Upper lobe of left lung (tissue), 6 donors: ENCODE results near the gene PDXDC1. TPM values are rescaled to one million over a fixed set of nuclear protein-coding genes. Genes with fewer than 3 reads are reported as not detected.

Experiments used
- ATAC-seq, 2 donors: fragments of 200-7000 bp; cut with Tn5 transposase; one replicate each; pipeline ENCODE4 v1.9.1; 2022; ENCODE audit warnings: mild to moderate bottlenecking in 2 of 2, moderate library complexity in 2 of 2; ENCODE audit not compliant: low FRiP score in 2 of 2
- DNase-seq, 2 donors: peaks; one replicate each; pipeline ENCODE4 v3.0.0-alpha.2; 2019 to 2020
- H3K27ac ChIP-seq, 4 donors: fragments of 200-600 bp; sonication (generic); one replicate each; pipeline ENCODE4 v1.5.1; 2016 to 2019
- H3K27me3 ChIP-seq, 4 donors: fragments of 200-600 bp; sonication (generic); one replicate each; pipeline ENCODE4 v1.5.1; 2017 to 2019
- H3K36me3 ChIP-seq, 4 donors: fragments of 200-600 bp; sonication (generic); one replicate each; pipeline ENCODE4 v1.5.1; 2016 to 2019
- H3K4me1 ChIP-seq, 4 donors: fragments of 200-600 bp; sonication (generic); one replicate each; pipeline ENCODE4 v1.5.1; 2018 to 2019
- H3K4me3 ChIP-seq, 4 donors: fragments of 200-600 bp; sonication (generic); one replicate each; pipeline ENCODE4 v1.5.1; 2017 to 2019; ENCODE audit warnings: mild to moderate bottlenecking in 2 of 4, moderate library complexity in 1 of 4
- H3K9me3 ChIP-seq, 4 donors: fragments of 200-600 bp; sonication (generic); one replicate each; pipeline ENCODE4 v1.5.1; 2018 to 2019
- EP300 ChIP-seq, 4 donors: sonication (generic); formaldehyde crosslinking; IDR thresholded peaks; one replicate each; pipeline ENCODE4 v1.5.1; 2017; ENCODE audit warnings: antibody characterized with exemption in 4 of 4, control low read depth in 2 of 4
- POLR2A ChIP-seq, 4 donors: fragments of 450-650 bp; IDR thresholded peaks; one replicate each; pipeline ENCODE4 v1.5.1; 2016 to 2017; ENCODE audit warnings: antibody characterized with exemption in 4 of 4, mild to moderate bottlenecking in 2 of 4
- POLR2AphosphoS5 ChIP-seq, 2 donors: sonication (generic); formaldehyde crosslinking; IDR thresholded peaks; one replicate each; pipeline ENCODE4 v1.5.1; 2017; ENCODE audit warnings: antibody characterized with exemption in 2 of 2
- WGBS, 2 donors: methylation state at CpG; one replicate each; pipeline ENCODE4 v1.1.5; 2017 to 2018; 5-methylcytosine and 5-hydroxymethylcytosine counted together
- total RNA-seq, 6 donors: library from RNA; depleted of rRNA in 4 of 6; stranded (reverse); fragments of >200 nt in 4 of 6; gene quantifications; one replicate each; pipeline versions ENCODE4 v1.1.0 to v1.2.1, GENCODE V29; 2016 to 2021
- TF ChIP-seq, protein P1 (sequence below), 6 experiments: fragments of 450-650 bp in 4 of 6; fragments of 200-600 bp in 2 of 6; sonication (generic) in 2 of 6; IDR thresholded peaks; one replicate each; pipeline ENCODE4 v1.5.1; 2016 to 2019; ENCODE audit warnings: antibody characterized with exemption in 6 of 6
- donor health status: DM: no; HTN: no; CAD: no; lungs with moderate emphysema.
- donor health status: DM: no; HTN: yes; CAD: no; lungs with severe emphysema.

Gene PDXDC1
- total RNA-seq, 6 donors from 2014 or later, result 67.1 to 148 (median 85.2) TPM

DNA sequence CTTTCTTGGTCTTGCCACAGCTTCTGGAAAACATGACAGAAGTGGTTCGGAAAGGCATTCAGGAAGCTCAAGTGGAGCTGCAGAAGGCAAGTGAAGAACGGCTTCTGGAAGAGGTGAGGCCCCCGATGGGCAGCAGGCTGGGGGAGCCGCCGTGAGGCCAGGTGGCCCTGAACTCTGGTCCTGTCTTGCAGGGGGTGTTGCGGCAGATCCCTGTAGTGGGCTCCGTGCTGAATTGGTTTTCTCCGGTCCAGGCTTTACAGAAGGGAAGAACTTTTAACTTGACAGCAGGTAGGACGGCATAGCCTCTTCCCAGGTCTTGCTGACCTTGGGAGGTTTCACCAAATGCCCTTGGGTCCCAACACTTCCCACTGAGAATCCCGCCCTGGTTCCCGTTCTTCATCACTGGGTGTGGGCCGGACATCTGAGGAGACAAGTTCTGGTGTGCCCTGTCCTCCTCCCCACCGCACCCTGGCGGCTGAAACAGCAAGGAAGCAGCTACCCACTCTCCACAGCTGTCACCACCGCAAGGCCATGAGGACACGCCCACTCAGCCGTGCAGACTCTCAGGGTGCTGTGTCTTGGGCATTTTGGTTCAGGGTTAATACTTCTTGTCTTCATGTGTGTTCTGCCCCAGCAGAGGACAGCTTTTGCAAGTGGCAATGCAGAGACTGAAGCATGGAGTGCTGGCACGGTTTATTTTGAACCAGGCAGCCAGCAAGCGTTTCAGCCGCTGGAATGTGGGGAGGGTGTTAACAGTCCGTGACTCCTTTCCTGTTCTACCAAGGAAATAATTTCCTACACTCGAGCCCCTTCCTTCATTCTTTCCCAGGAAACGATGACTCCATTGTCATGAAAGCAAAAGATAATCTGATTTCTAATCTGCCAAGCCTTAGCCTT lies 59.7 kb downstream of the PDXDC1 start:
- TF ChIP-seq POLR2AphosphoS5 (IDR thresholded peaks at IDR 0.05), result no peak
- TF ChIP-seq, protein P1, sequence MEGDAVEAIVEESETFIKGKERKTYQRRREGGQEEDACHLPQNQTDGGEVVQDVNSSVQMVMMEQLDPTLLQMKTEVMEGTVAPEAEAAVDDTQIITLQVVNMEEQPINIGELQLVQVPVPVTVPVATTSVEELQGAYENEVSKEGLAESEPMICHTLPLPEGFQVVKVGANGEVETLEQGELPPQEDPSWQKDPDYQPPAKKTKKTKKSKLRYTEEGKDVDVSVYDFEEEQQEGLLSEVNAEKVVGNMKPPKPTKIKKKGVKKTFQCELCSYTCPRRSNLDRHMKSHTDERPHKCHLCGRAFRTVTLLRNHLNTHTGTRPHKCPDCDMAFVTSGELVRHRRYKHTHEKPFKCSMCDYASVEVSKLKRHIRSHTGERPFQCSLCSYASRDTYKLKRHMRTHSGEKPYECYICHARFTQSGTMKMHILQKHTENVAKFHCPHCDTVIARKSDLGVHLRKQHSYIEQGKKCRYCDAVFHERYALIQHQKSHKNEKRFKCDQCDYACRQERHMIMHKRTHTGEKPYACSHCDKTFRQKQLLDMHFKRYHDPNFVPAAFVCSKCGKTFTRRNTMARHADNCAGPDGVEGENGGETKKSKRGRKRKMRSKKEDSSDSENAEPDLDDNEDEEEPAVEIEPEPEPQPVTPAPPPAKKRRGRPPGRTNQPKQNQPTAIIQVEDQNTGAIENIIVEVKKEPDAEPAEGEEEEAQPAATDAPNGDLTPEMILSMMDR (IDR thresholded peaks at IDR 0.05), result peak in 2 of 6 experiments; percentile 18 to 38
- H3K27ac ChIP-seq, result peak overlapping the region; percentile 24 to 72 (median 55)
- H3K36me3 ChIP-seq, result peaks cover 40 to 96% (median 73%) of the 10 kb centered on the region in 4 donors
- no peaks in the 10 kb centered on the region for H3K27me3 ChIP-seq
- peaks cover 0 to 5% (median 4%) of the 10 kb centered on the region in 4 donors for H3K4me1 ChIP-seq
- DNase-seq (peak; percentile 26 to 52), ATAC-seq (no peak)
- 73% methylated on average over 20 to 23 of the region's 23 CpGs for WGBS, 2 donors
- no peaks in the 10 kb centered on the region for H3K9me3 ChIP-seq
- H3K4me3 ChIP-seq, result no peak overlapping the region

DNA sequence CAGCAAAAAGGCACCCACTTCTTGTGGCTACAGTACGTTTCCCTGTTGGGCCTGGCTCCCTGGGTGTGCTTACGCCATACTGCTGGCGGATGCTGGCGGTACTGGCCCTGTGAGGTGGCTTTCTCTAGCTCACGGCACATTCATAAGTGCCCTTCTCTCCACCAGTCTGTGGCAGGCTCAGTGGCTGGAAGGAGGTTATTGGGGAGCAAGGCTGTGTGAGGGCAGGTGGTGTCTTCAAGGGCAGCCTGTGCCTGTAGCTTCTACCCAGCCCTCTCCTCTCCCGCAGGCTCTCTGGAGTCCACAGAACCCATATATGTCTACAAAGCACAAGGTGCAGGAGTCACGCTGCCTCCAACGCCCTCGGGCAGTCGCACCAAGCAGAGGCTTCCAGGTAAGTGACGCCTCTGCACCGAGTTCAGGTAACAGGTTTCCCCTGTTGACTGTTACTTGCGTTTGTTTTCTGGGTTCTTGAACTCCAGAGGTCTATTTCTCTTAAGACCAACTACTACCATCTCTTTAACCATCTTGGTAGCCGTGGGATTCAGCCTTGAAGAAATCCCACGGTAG lies 60.4 kb downstream of the PDXDC1 start:
- Histone ChIP-seq H3K36me3 (peaks cover 40 to 96% (median 80%) of the 10 kb centered on the region in 4 donors), H3K27ac (peak overlapping the region in 3 of 4 donors; percentile 46 to 72 (median 55)), H3K9me3 (no peaks in the 10 kb centered on the region), H3K27me3 (no peaks in the 10 kb centered on the region), H3K4me3 (no peak overlapping the region), H3K4me1 (peaks cover 0 to 5% (median 4%) of the 10 kb centered on the region in 4 donors)
- DNase-seq (no peak), ATAC-seq (no peak)
- WGBS, 2 donors, result 78 to 85% methylated on average over 10 to 15 of the region's 15 CpGs
- TF ChIP-seq EP300 (IDR thresholded peaks at IDR 0.05), result no peak
- TF ChIP-seq POLR2AphosphoS5 (IDR thresholded peaks at IDR 0.05), result no peak
- no peak for TF ChIP-seq POLR2A (IDR thresholded peaks at IDR 0.05)
- TF ChIP-seq, protein P1 (IDR thresholded peaks at IDR 0.05), result no peak

GRCh38 chr16:15037003-15037402 lies 62.2 kb downstream of the PDXDC1 start:
- Histone ChIP-seq H3K36me3 (peaks cover 38 to 95% (median 80%) of the 10 kb centered on the region in 4 donors), H3K4me3 (no peak overlapping the region), H3K27me3 (no peaks in the 10 kb centered on the region), H3K4me1 (peaks cover 3 to 11% (median 7%) of the 10 kb centered on the region in 4 donors), H3K9me3 (no peaks in the 10 kb centered on the region), H3K27ac (no peak overlapping the region)
- TF ChIP-seq, protein P1 (IDR thresholded peaks at IDR 0.05), result no peak
- TF ChIP-seq EP300 (IDR thresholded peaks at IDR 0.05) (no peak), POLR2AphosphoS5 (IDR thresholded peaks at IDR 0.05) (no peak), POLR2A (IDR thresholded peaks at IDR 0.05) (no peak)
- no peak for DNase-seq
- no peak for ATAC-seq
- WGBS, 2 donors, result 92 to 94% methylated on average over 10 of the region's 10 CpGs

DNA sequence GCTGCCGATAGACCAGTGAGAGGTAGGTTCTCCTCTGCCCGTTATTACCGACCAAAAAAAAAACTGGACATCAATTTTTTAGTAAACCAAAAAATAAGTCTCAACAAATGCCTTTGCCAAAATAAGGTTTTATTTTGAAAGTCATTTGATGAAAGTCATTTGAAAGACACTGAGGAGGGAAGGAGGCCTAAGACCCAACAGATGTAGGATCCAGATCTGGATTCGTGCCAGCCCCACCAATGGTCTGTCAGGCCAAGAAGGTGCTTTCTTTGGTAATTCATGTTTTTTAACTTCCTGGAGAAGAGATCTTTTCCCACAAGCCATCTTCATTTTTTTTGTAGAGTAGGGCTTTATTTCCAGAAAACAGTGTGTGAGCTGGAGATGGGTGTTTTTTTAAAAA lies 62.9 kb downstream of the PDXDC1 start:
- 87 to 94% methylated on average over 4 of the region's 4 CpGs for WGBS, 2 donors
- DNase-seq, result no peak
- H3K36me3 ChIP-seq, result peaks cover 36 to 88% (median 73%) of the 10 kb centered on the region in 4 donors

More for the DNA sequence above, 62.9 kb downstream of the PDXDC1 start:
- TF ChIP-seq, protein P1 (IDR thresholded peaks at IDR 0.05), result no peak
- TF ChIP-seq POLR2AphosphoS5 (IDR thresholded peaks at IDR 0.05) (no peak), POLR2A (IDR thresholded peaks at IDR 0.05) (no peak), EP300 (IDR thresholded peaks at IDR 0.05) (no peak)
- Histone ChIP-seq H3K4me1 (peaks cover 3 to 11% (median 7%) of the 10 kb centered on the region in 4 donors), H3K27ac (no peak overlapping the region), H3K4me3 (no peak overlapping the region), H3K9me3 (no peaks in the 10 kb centered on the region), H3K27me3 (no peaks in the 10 kb centered on the region)
- ATAC-seq, result no peak
